ENCODE measurements around the gene NPAS3. TPM values are rescaled to one million over a fixed set of nuclear protein-coding genes. Genes with fewer than 3 reads are reported as not detected.

NPAS3 gene
- total and polyA plus RNA-seq, 10 donors = 0.13 to 9.5 (median 2.9) TPM

- no peak for DNase-seq
- H3K4me3 ChIP-seq = no peak overlapping the region
- no peaks in the 10 kb centered on the region for H3K27me3 ChIP-seq (replicated peaks in 1 of 7)
- WGBS, 5 donors = 81 to 91% (median 88%) methylated on average over 3 of the region's 3 CpGs
- no peaks in the 10 kb centered on the region for H3K9me3 ChIP-seq
- intact Hi-C loops (cut with DNase I; ENCODE audit: low total_unique reads) = no loop called here
- H3K36me3 ChIP-seq = no peaks in the 10 kb centered on the region
- H3K4me1 ChIP-seq = no peaks in the 10 kb centered on the region
- H3K27ac ChIP-seq = no peak overlapping the region
- no peak for TF ChIP-seq CTCF (IDR thresholded peaks at IDR 0.05 in 8 of 11, conservative IDR thresholded peaks at IDR 0.05 in 3 of 11)
- TF ChIP-seq POLR2AphosphoS5 (IDR thresholded peaks at IDR 0.05) = no peak
- no peak for TF ChIP-seq POLR2A (IDR thresholded peaks at IDR 0.05)
Observed at GRCh38 chr14:33602396-33602795, 663.7 kb downstream of the NPAS3 start.

DNA sequence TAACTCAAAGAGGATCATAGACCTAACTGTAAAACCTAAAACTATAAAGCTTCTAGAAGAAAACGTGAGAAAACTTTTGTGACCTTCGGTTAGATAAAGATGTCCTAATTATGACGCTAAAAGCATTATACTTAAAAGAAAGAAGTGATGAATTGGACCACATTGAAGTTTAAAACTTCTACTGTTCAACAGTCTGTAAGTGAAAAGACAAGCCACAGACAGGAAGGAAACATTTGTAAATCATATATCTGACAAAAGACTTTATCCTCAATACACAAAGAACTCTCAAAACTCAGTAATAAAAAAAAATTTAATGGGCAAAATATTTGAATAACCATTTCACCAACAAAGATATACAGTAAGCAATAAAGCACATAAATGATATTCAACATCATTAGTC lies 667.9 kb downstream of the NPAS3 start:
- H3K4me1 ChIP-seq = no peaks in the 10 kb centered on the region
- H3K4me3 ChIP-seq = no peak overlapping the region
- no peaks in the 10 kb centered on the region for H3K36me3 ChIP-seq
- H3K9me3 ChIP-seq = no peaks in the 10 kb centered on the region
- no peak overlapping the region for H3K27ac ChIP-seq
- intact Hi-C loops (cut with DNase I; ENCODE audit: low total_unique reads) = no loop called here
- TF ChIP-seq POLR2A (IDR thresholded peaks at IDR 0.05) (no peak), CTCF (IDR thresholded peaks at IDR 0.05 in 8 of 11, conservative IDR thresholded peaks at IDR 0.05 in 3 of 11) (no peak), POLR2AphosphoS5 (IDR thresholded peaks at IDR 0.05) (no peak)
- 21 to 41% (median 31%) methylated on average over 3 of the region's 3 CpGs for WGBS, 5 donors
- DNase-seq = no peak
- H3K27me3 ChIP-seq (replicated peaks in 1 of 7) = no peaks in the 10 kb centered on the region

DNA sequence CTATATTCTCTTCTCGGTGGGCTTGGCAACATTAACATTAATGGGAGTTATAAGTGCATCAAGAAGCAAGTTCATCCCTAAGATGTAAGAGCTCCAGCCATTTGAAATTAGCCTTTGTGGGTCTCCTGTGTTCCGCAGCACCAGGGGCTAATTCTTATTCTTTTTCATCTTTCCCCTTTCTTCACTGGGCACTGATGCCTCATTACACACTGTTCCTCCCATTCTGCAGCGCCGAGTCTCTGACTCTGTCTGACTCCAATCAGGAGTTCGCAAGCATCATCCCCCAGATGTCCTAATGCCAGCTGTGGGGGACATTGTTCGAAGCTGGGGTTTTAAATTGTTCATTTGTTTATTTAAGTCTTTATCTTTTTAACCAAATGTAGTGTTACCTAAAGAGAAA lies 670.9 kb downstream of the NPAS3 start:
- 87 to 96% (median 91%) methylated on average over 6 of the region's 6 CpGs for WGBS, 5 donors
- DNase-seq = no peak

DNA sequence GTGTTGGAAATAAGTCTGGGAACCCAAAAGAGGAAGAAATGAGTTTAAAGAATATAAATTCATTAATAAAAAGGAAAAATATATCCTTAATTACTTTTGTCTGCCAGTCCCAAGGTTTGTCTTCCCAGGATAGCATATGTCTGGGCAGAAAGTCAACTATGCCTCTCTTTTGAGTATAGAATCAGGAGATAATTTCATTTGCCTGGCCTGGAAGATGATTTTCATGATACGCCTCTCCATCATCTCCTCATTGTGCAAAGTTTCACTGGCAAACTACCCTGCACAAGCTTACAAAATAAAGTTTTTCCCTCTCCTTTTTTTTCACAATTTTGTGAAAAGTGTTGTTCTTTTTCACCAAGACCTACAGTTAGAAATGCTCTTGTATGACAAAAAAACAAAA lies 671.4 kb downstream of the NPAS3 start:
- WGBS, 5 donors = 83 to 98% (median 94%) methylated on average over 1 of the region's 1 CpG
- no peaks in the 10 kb centered on the region for H3K9me3 ChIP-seq
- intact Hi-C loops (cut with DNase I; ENCODE audit: low total_unique reads) = no loop called here
- H3K27me3 ChIP-seq (replicated peaks in 1 of 7) = no peaks in the 10 kb centered on the region
- H3K4me1 ChIP-seq = no peaks in the 10 kb centered on the region
- no peak overlapping the region for H3K4me3 ChIP-seq
- no peak overlapping the region for H3K27ac ChIP-seq
- TF ChIP-seq POLR2A (IDR thresholded peaks at IDR 0.05) = no peak
- TF ChIP-seq POLR2AphosphoS5 (IDR thresholded peaks at IDR 0.05) = no peak
- TF ChIP-seq CTCF (IDR thresholded peaks at IDR 0.05 in 8 of 11, conservative IDR thresholded peaks at IDR 0.05 in 3 of 11) = no peak
- DNase-seq = no peak
- no peaks in the 10 kb centered on the region for H3K36me3 ChIP-seq

More for the DNA sequence above, 670.9 kb downstream of the NPAS3 start:
- Histone ChIP-seq H3K27ac (no peak overlapping the region), H3K9me3 (no peaks in the 10 kb centered on the region), H3K27me3 (replicated peaks in 1 of 7) (no peaks in the 10 kb centered on the region), H3K36me3 (no peaks in the 10 kb centered on the region), H3K4me3 (no peak overlapping the region), H3K4me1 (no peaks in the 10 kb centered on the region)
- intact Hi-C loops (cut with DNase I; ENCODE audit: low total_unique reads) = no loop called here
- no peak for TF ChIP-seq POLR2A (IDR thresholded peaks at IDR 0.05)
- no peak for TF ChIP-seq CTCF (IDR thresholded peaks at IDR 0.05 in 8 of 11, conservative IDR thresholded peaks at IDR 0.05 in 3 of 11)
- no peak for TF ChIP-seq POLR2AphosphoS5 (IDR thresholded peaks at IDR 0.05)
